Subcutaneous abdominal adipose tissue (tissue), 5 donors: ENCODE measurements around the gene CDC42BPB.

ENCODE experiments used
- H3K27ac ChIP-seq: one replicate; pipeline ENCODE4 v1.7.0; 2013; ENCODE audit warnings: low read depth, mild to moderate bottlenecking, inconsistent platforms, low read length, moderate library complexity
- H3K27me3 ChIP-seq, 5 donors: one replicate each; pipeline ENCODE4 v1.7.0; 2013; ENCODE audit warnings: low read length in 5 of 5, inconsistent platforms in 1 of 5; ENCODE audit not compliant: control insufficient read depth in 5 of 5, insufficient read depth in 4 of 5
- H3K36me3 ChIP-seq, 5 donors: one replicate each; pipeline ENCODE4 v1.7.0; 2013; ENCODE audit warnings: low read length in 5 of 5; ENCODE audit not compliant: control insufficient read depth in 5 of 5, insufficient read depth in 5 of 5
- H3K4me1 ChIP-seq, 5 donors: one replicate each; pipeline ENCODE4 v1.7.0; 2013; ENCODE audit warnings: low read length in 5 of 5, mild to moderate bottlenecking in 3 of 5, moderate library complexity in 1 of 5; ENCODE audit not compliant: control insufficient read depth in 5 of 5, insufficient read depth in 5 of 5
- H3K4me3 ChIP-seq, 5 donors: one replicate each; pipeline ENCODE4 v1.7.0; 2013; ENCODE audit warnings: low read length in 5 of 5, low read depth in 1 of 5
- H3K9ac ChIP-seq, 5 donors: one replicate each; pipeline ENCODE4 v1.7.0; 2013; ENCODE audit warnings: low read length in 5 of 5, mild to moderate bottlenecking in 4 of 5, moderate library complexity in 3 of 5
- H3K9me3 ChIP-seq, 5 donors: one replicate each; pipeline ENCODE4 v1.7.0; 2013; ENCODE audit warnings: low read length in 5 of 5; ENCODE audit not compliant: control insufficient read depth in 5 of 5
- donor health status: healthy.
- donor health status: healthy.
- donor health status: healthy.
- donor health status: healthy.
- donor health status: healthy.

CDC42BPB gene

DNA sequence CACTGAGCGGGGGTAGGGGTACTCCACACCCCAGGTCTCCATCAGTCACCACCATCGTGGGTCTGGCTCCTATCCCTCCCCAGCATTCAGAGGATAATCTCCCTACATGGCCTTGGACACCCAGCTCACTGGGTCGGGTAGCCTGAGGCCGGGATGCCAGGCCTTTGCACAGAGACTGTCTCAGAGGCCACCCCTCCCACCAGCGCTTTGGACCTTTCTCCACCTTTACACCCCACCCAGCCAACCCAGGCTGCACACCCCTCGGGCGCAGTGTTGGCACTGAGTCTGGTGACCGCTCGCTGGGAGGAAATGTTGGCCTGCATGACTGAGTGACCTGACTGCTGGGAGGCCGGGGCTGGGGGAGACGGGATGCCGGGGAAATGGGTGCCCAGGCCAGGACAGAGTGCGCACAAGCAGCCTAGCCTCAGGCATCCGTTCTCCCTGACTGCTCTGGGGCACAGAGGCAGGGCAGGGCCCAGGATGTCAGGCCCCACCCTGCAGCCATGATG lies 16.1 kb upstream of the CDC42BPB start:
- H3K27me3 ChIP-seq: no peaks in the 10 kb centered on the region
- H3K9me3 ChIP-seq: no peaks in the 10 kb centered on the region
- H3K4me3 ChIP-seq: no peak overlapping the region
- peaks cover 12 to 54% (median 43%) of the 10 kb centered on the region in 5 donors for H3K4me1 ChIP-seq
- no peak overlapping the region for H3K9ac ChIP-seq
- no peaks in the 10 kb centered on the region for H3K36me3 ChIP-seq
- H3K27ac ChIP-seq: peak overlapping the region; percentile 90

DNA sequence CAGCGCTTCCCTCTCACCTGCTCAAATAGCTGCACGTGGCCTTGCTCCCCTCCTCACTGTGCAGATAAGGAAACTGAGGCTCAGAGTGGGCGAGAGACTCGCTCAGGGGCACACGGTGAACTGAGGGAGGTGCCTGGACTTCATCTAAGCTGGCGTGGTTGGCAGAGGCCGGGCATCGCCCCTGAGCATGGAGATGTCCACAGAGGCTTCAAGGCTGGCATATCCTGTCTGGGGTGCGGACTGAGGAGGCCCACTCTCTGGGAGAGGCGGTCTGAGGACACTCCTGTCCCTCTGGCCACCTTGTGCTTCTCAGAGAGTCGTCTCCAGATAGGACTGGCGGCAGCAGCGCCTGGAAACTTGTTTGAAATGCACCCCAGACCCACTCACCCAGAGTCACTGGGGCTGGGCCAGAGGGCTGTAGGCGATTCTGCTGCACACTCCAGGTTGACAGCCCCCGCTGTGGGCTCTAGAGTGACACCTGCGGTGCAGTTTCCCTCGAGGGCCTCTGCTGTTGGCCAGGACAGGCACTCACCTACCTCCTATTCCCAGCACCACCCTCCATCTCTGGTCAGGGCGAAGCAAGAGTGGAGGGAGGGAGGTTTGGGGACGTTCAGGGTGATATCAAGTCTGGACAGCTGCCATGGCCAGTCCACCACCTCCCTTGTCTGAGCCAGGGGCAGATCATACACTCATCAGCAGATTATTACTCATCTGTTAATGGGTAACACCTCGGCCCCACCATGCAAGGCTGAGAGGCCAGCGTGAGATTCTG lies 15.4 kb upstream of the CDC42BPB start:
- Histone ChIP-seq H3K4me1 (peaks cover 12 to 54% (median 47%) of the 10 kb centered on the region in 5 donors), H3K36me3 (no peaks in the 10 kb centered on the region), H3K9me3 (no peaks in the 10 kb centered on the region), H3K27me3 (no peaks in the 10 kb centered on the region), H3K9ac (no peak overlapping the region), H3K4me3 (no peak overlapping the region), H3K27ac (peak overlapping the region; percentile 23)

GRCh38 chr14:103071544-103072251 lies 14.3 kb upstream of the CDC42BPB start:
- peak overlapping the region in 1 of 5 donors; percentile 17 for H3K4me3 ChIP-seq
- H3K27ac ChIP-seq: peak overlapping the region; percentile 60
- no peak overlapping the region for H3K9ac ChIP-seq
- H3K9me3 ChIP-seq: no peaks in the 10 kb centered on the region
- H3K27me3 ChIP-seq: no peaks in the 10 kb centered on the region
- no peaks in the 10 kb centered on the region for H3K36me3 ChIP-seq
- H3K4me1 ChIP-seq: peaks cover 12 to 65% (median 53%) of the 10 kb centered on the region in 5 donors

GRCh38 chr14:103070971-103071542 lies 13.7 kb upstream of the CDC42BPB start:
- Histone ChIP-seq H3K27ac (peak overlapping the region; percentile 60), H3K4me1 (peaks cover 12 to 71% (median 53%) of the 10 kb centered on the region in 5 donors)

GRCh38 chr14:103070263-103070885 lies 13.0 kb upstream of the CDC42BPB start:
- no peak overlapping the region for H3K27ac ChIP-seq
- no peak overlapping the region for H3K9ac ChIP-seq
- H3K4me3 ChIP-seq: no peak overlapping the region

More at GRCh38 chr14:103070971-103071542, 13.7 kb upstream of the CDC42BPB start:
- H3K9me3 ChIP-seq: no peaks in the 10 kb centered on the region
- H3K9ac ChIP-seq: peak overlapping the region in 1 of 5 donors; percentile 19
- peak overlapping the region in 1 of 5 donors; percentile 17 for H3K4me3 ChIP-seq
- no peaks in the 10 kb centered on the region for H3K36me3 ChIP-seq
- H3K27me3 ChIP-seq: no peaks in the 10 kb centered on the region

DNA sequence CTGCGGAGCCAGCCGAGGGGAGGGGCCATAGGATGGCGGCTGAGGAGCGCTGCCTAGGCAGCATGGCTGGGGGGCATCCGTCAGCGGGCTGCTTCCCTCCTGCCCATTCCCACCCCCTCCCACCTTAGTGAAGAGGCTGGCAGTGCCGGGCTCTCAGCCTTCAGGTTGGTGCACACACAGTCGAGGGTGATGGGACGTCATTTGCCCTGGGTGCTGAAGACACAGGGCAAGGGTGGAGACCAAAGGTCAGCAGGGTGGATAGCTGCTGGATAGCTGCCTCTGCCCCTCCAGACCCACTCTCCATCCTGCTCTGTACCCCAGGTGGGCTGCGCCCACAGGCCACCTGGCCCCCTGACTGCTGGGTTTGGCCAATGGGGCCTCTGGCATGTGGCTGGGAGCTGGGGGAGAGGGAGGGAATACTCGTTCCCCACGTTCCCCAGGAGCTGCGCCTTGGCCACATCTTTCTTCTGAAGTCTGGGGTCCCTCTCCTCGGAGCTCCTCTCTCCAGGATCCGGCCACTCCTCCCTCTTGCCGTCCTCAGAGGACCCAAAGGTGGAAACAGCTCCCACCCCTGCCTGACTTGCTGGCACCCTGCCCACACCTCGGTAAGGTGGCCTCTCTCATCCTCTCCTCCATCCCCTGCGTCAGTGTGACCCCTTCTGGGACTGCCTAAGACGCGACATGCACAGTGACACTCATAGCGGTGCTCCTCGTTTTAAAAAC lies 11.2 kb upstream of the CDC42BPB start:
- peaks cover 10 to 58% (median 32%) of the 10 kb centered on the region in 5 donors for H3K4me1 ChIP-seq

More at GRCh38 chr14:103070263-103070885, 13.0 kb upstream of the CDC42BPB start:
- Histone ChIP-seq H3K36me3 (no peaks in the 10 kb centered on the region), H3K4me1 (peaks cover 14 to 76% (median 50%) of the 10 kb centered on the region in 5 donors), H3K9me3 (no peaks in the 10 kb centered on the region), H3K27me3 (no peaks in the 10 kb centered on the region)

DNA sequence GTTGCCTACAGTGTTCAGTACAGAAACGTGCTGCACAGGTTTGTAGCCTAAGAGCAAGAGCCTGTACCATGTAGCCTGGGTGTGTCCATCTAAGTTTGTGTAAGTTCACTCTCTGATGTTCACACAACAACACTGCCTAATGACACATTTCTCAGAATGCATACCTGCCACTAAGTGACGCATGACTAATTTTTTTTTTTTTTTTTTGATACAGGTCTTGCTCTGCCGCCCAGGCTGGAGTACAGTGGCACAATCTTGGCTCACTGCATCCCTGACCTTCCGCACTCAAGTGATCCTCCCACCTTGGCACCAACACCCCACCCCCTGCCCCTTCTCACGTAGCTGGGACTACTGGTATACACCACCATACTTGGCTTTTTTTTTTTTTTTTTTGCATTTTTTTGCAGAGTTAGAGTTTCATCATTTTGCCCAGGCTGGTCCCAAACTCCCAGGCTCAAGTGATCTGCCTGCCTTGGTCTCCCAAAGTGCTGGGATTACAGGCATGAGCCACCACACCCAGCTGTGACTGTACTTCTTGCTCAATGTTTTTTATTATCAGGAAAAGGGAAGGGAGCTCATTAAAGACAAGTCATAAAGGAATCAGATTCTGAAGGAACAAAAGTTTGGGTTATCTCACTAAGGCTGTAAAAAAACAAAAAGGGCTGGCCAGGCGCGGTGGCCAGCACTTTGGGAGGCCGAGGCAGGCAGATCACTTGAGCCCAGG lies 10.0 kb upstream of the CDC42BPB start:
- Histone ChIP-seq H3K27me3 (no peaks in the 10 kb centered on the region), H3K9ac (no peak overlapping the region), H3K27ac (no peak overlapping the region), H3K4me3 (no peak overlapping the region), H3K36me3 (no peaks in the 10 kb centered on the region), H3K4me1 (peaks cover 8 to 50% (median 28%) of the 10 kb centered on the region in 5 donors), H3K9me3 (no peaks in the 10 kb centered on the region)

More for the DNA sequence above, 11.2 kb upstream of the CDC42BPB start:
- Histone ChIP-seq H3K4me3 (no peak overlapping the region), H3K9ac (no peak overlapping the region), H3K9me3 (no peaks in the 10 kb centered on the region), H3K27me3 (no peaks in the 10 kb centered on the region), H3K27ac (no peak overlapping the region), H3K36me3 (no peaks in the 10 kb centered on the region)

- Histone ChIP-seq H3K4me3 (peak overlapping the region in 1 of 5 donors; percentile 29), H3K36me3 (no peaks in the 10 kb centered on the region), H3K27ac (no peak overlapping the region), H3K4me1 (peaks cover 5 to 40% (median 19%) of the 10 kb centered on the region in 5 donors), H3K27me3 (no peaks in the 10 kb centered on the region), H3K9ac (no peak overlapping the region), H3K9me3 (no peaks in the 10 kb centered on the region)
Measured at GRCh38 chr14:103066399-103066798, 9.1 kb upstream of the CDC42BPB start.

GRCh38 chr14:103065861-103066260 lies 8.5 kb upstream of the CDC42BPB start:
- Histone ChIP-seq H3K9me3 (no peaks in the 10 kb centered on the region), H3K27ac (peak overlapping the region; percentile 16), H3K27me3 (no peaks in the 10 kb centered on the region), H3K4me1 (peaks cover 3 to 35% (median 14%) of the 10 kb centered on the region in 5 donors), H3K36me3 (no peaks in the 10 kb centered on the region), H3K9ac (no peak overlapping the region), H3K4me3 (peak overlapping the region in 1 of 5 donors; percentile 2)
